ENCODE results near the gene FBXW11. TPM values are rescaled to one million over a fixed set of nuclear protein-coding genes. Genes with fewer than 3 reads are reported as not detected.
A peak's percentile ranks its signal among the peaks of the same experiment; 100 is the strongest.

The FBXW11 gene
- total and polyA plus RNA-seq, 10 of the 15 experiments (the other 5 are each of a cell fraction or from before 2014, with no cell fraction given): 4.3 to 61.5 (median 40.0) TPM

GRCh38 chr5:171989276-171989675 is 17.2 kb downstream of the FBXW11 start (continued):
- TF ChIP-seq MLLT1 (IDR thresholded peaks at IDR 0.05) (no peak), ATF2 (IDR thresholded peaks at IDR 0.05; ENCODE audit: low read length) (peak; percentile 97), IKZF2 (IDR thresholded peaks at IDR 0.05) (peak; percentile 97 to 98), NFYA (IDR thresholded peaks at IDR 0.05; ENCODE audit: borderline replicate concordance, low read depth, low read length) (no peak), POLR2A (IDR thresholded peaks at IDR 0.05; ENCODE audit: low read depth, low read length) (no peak), MEF2A (IDR thresholded peaks at IDR 0.05; ENCODE audit: insufficient read depth, low read depth, low read length) (peak; percentile 80), POU2F2 (IDR thresholded peaks at IDR 0.05; ENCODE audit: borderline replicate concordance, low read depth, low read length) (peak; percentile 58; the same call in 1 of the 3 replicates), ZNF217 (IDR thresholded peaks at IDR 0.05) (peak; percentile 73; the same call in 1 of the 2 replicates), ZZZ3 (IDR thresholded peaks at IDR 0.05; ENCODE audit: control insufficient read depth, insufficient read length, low read depth) (no peak), RAD21 (IDR thresholded peaks at IDR 0.05; ENCODE audit: insufficient read depth, low read depth, low read length) (no peak), USF2 (IDR thresholded peaks at IDR 0.05; ENCODE audit: borderline replicate concordance, low read depth, low read length) (no peak), ZNF622 (IDR thresholded peaks at IDR 0.05) (no peak), ZNF24 (IDR thresholded peaks at IDR 0.05) (peak; percentile 65; the same call in 1 of the 2 replicates), TCF12 (IDR thresholded peaks at IDR 0.05; ENCODE audit: low read depth, low read length) (peak; percentile 28; the same call in 1 of the 2 replicates), SRF (IDR thresholded peaks at IDR 0.05; ENCODE audit: low read depth in 2 of 2, low read length in 2 of 2) (peak in 1 of 2 experiments; percentile 91; a peak in 2 of 4 replicates), ZBTB40 (IDR thresholded peaks at IDR 0.05; ENCODE audit: borderline replicate concordance) (no peak), MAX (IDR thresholded peaks at IDR 0.05; ENCODE audit: low read depth, low read length) (no peak), BCL11A (IDR thresholded peaks at IDR 0.05; ENCODE audit: low read depth, low read length) (peak; percentile 100), RELB (IDR thresholded peaks at IDR 0.05; ENCODE audit: low read depth) (peak; percentile 59; the same call in 1 of the 2 replicates), CBFB (IDR thresholded peaks at IDR 0.05; ENCODE audit: low read depth) (no peak), SREBF2 (IDR thresholded peaks at IDR 0.05; ENCODE audit: low read length) (no peak), BMI1 (IDR thresholded peaks at IDR 0.05; ENCODE audit: borderline replicate concordance) (peak; percentile 46)
